ENCODE data around the gene LGR6.

DNA sequence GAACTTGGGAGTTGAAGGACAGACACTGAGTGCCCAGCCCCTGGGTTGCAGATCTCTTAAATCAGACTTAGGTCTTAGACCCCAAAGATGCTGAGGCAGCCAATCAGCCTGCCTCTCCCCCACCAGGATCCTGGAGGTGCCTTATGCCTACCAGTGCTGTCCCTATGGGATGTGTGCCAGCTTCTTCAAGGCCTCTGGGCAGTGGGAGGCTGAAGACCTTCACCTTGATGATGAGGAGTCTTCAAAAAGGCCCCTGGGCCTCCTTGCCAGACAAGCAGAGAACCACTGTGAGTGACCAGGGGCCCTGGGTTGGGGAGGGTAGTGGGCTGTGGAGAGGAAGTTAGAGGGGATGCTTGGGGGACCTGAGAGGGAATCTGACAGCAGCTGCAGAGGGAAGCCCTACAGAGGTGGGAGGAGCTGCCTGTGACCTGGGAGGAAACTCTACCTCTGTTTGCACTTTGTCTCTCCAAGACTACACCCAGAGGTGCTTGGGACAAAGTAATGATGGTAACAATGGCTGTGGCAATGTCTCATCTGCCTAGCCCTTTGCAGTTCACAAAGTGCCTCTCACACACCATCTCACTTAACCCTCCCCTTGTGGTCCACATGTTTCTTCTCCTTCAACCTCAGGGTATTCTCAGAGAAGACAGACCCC lies 116.6 kb downstream of the LGR6 start:
- no peak for TF ChIP-seq EZH2phosphoT487 (IDR thresholded peaks at IDR 0.05; ENCODE audit: unreplicated experiment)
- TF ChIP-seq, protein P1, sequence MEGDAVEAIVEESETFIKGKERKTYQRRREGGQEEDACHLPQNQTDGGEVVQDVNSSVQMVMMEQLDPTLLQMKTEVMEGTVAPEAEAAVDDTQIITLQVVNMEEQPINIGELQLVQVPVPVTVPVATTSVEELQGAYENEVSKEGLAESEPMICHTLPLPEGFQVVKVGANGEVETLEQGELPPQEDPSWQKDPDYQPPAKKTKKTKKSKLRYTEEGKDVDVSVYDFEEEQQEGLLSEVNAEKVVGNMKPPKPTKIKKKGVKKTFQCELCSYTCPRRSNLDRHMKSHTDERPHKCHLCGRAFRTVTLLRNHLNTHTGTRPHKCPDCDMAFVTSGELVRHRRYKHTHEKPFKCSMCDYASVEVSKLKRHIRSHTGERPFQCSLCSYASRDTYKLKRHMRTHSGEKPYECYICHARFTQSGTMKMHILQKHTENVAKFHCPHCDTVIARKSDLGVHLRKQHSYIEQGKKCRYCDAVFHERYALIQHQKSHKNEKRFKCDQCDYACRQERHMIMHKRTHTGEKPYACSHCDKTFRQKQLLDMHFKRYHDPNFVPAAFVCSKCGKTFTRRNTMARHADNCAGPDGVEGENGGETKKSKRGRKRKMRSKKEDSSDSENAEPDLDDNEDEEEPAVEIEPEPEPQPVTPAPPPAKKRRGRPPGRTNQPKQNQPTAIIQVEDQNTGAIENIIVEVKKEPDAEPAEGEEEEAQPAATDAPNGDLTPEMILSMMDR (conservative IDR thresholded peaks at IDR 0.05; ENCODE audit: low read depth in 2 of 2) = no peak

Data from GM23338 (cell line).